Placental pericyte (primary cell): ENCODE measurements around the gene ATP9A. TPM values are rescaled to one million over a fixed set of nuclear protein-coding genes. Genes with fewer than 3 reads are reported as not detected.

Experiments used
- total RNA-seq: library from RNA; depleted of rRNA; stranded (reverse); fragments of >200 nt; gene quantifications from 2 replicates; pipeline ENCODE4 v1.2.3, GENCODE V29; 2012

ATP9A gene, protein sequence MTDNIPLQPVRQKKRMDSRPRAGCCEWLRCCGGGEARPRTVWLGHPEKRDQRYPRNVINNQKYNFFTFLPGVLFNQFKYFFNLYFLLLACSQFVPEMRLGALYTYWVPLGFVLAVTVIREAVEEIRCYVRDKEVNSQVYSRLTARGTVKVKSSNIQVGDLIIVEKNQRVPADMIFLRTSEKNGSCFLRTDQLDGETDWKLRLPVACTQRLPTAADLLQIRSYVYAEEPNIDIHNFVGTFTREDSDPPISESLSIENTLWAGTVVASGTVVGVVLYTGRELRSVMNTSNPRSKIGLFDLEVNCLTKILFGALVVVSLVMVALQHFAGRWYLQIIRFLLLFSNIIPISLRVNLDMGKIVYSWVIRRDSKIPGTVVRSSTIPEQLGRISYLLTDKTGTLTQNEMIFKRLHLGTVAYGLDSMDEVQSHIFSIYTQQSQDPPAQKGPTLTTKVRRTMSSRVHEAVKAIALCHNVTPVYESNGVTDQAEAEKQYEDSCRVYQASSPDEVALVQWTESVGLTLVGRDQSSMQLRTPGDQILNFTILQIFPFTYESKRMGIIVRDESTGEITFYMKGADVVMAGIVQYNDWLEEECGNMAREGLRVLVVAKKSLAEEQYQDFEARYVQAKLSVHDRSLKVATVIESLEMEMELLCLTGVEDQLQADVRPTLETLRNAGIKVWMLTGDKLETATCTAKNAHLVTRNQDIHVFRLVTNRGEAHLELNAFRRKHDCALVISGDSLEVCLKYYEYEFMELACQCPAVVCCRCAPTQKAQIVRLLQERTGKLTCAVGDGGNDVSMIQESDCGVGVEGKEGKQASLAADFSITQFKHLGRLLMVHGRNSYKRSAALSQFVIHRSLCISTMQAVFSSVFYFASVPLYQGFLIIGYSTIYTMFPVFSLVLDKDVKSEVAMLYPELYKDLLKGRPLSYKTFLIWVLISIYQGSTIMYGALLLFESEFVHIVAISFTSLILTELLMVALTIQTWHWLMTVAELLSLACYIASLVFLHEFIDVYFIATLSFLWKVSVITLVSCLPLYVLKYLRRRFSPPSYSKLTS
- 25.4 and 27.8 TPM in 2 replicates for total RNA-seq

GRCh38 chr20:51767867-51768758 lies at the start of gene ATP9A:
Gene ATP9A, minus strand, starts transcription at chr20:51768390. Its CDS starts 21 bp downstream, at chr20:51768369.

GRCh38 chr20:51802170-51802751 lies 34.1 kb upstream of the ATP9A start, which contains the start of gene SALL4:
Gene SALL4, minus strand, starts transcription at chr20:51802521. Its CDS starts 113 bp downstream, at chr20:51802408.

Other genes with a start within 250 kb of the ATP9A start
- gene NFATC2, start 225.7 kb downstream of the ATP9A start, total RNA-seq: 1.1 and 4.7 TPM in 2 replicates
- 0.29 and 0.88 TPM in 2 replicates for gene SALL4, start 34.1 kb upstream of the ATP9A start, total RNA-seq